ENCODE measurements around the gene DPP6. TPM values are rescaled to one million over a fixed set of nuclear protein-coding genes. Genes with fewer than 3 reads are reported as not detected.

DPP6 gene
- total RNA-seq, 1 experiment from 2014 or later, result not detected

DNA sequence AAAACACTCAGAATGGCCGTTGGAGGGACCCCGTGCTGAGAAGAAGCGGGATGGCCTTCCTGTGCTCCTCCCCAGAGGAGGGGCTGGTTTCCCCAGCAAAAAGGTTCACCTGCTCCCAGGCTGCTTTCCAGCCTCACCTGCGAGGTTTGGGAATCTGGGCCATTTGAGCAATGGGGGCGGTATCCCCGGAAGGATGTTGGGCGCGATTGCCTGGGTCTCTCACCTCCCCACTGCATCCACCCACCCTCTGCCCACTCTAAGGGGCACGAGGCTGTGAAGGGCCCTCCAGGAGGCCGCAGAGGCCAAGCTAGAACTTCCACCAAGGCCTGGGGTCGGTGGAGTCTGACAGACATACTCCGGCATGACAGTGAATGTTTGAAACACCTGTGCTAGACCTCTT is 803.2 kb downstream of the DPP6 start:
- Histone ChIP-seq H3K4me1 (ENCODE audit: insufficient read depth, low read length) (no peaks in the 10 kb centered on the region), H4K20me1 (ENCODE audit: low read length) (no peaks in the 10 kb centered on the region), H3K9me3 (ENCODE audit: low read length) (no peaks in the 10 kb centered on the region), H3K9ac (ENCODE audit: low read length) (no peak overlapping the region), H3K27ac (ENCODE audit: low read length) (no peak overlapping the region), H3K9me2 (replicated peaks; ENCODE audit: low read length) (no peaks in the 10 kb centered on the region), H3K79me2 (ENCODE audit: low read length) (no peaks in the 10 kb centered on the region), H3K4me2 (ENCODE audit: low read length) (no peak overlapping the region), H3K27me3 (ENCODE audit: low read length) (peaks cover 31% of the 10 kb centered on the region; the same call in 1 of the 2 replicates), H3F3A (ENCODE audit: low read length, unreplicated experiment) (no peaks in the 10 kb centered on the region), H3K36me3 (ENCODE audit: low read depth, low read length) (no peaks in the 10 kb centered on the region), H3K4me3 (ENCODE audit: low read length) (no peak overlapping the region), H2AFZ (ENCODE audit: low read length) (no peak overlapping the region)
- BruUV-seq (replicated peaks), result no TSS peak
- no peak for TF ChIP-seq EZH2phosphoT487 (IDR thresholded peaks at IDR 0.05; ENCODE audit: borderline replicate concordance, low read length)
- TF ChIP-seq EZH2 (IDR thresholded peaks at IDR 0.05; ENCODE audit: low read length, unreplicated experiment), result no peak
- no peak for TF ChIP-seq CTCF (conservative IDR thresholded peaks at IDR 0.05; ENCODE audit: low read depth, low read length)
- DNase-seq, result no peak
- ChIA-PET POLR2A (ENCODE audit: unreplicated experiment) (no interaction called here), CTCF (no interaction called here)
- no peak for ATAC-seq
- intact Hi-C loops (cut with micrococcal nuclease), result no loop called here

DNA sequence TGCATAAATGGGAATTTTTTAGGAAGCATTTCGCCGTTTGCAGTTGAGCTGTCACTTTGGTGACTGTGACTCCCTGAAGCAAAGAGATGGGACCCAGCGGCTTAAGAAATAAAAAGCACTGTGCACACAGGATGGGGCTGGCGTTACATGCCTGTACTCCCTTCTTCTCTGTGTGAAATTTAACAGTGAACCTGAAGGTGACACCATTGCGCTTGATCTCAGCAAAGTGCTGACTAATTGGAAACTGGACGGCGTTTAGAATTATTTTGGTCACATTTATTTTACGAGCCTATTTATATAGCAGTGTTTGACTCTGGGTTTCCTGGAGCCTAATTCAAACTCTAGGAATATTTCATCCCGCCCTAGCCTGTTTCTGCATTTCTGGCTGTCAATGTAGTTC is 804.5 kb downstream of the DPP6 start:
- Histone ChIP-seq H3F3A (ENCODE audit: low read length, unreplicated experiment) (no peaks in the 10 kb centered on the region), H3K9me3 (ENCODE audit: low read length) (no peaks in the 10 kb centered on the region), H3K9ac (ENCODE audit: low read length) (no peak overlapping the region), H3K4me1 (ENCODE audit: insufficient read depth, low read length) (no peaks in the 10 kb centered on the region), H4K20me1 (ENCODE audit: low read length) (no peaks in the 10 kb centered on the region), H3K4me2 (ENCODE audit: low read length) (no peak overlapping the region), H3K4me3 (ENCODE audit: low read length) (no peak overlapping the region), H2AFZ (ENCODE audit: low read length) (no peak overlapping the region), H3K79me2 (ENCODE audit: low read length) (no peaks in the 10 kb centered on the region), H3K27me3 (ENCODE audit: low read length) (peaks cover 38% of the 10 kb centered on the region; the same call in 1 of the 2 replicates), H3K27ac (ENCODE audit: low read length) (no peak overlapping the region), H3K9me2 (replicated peaks; ENCODE audit: low read length) (no peaks in the 10 kb centered on the region), H3K36me3 (ENCODE audit: low read depth, low read length) (no peaks in the 10 kb centered on the region)
- ATAC-seq (no peak), DNase-seq (no peak)
- BruUV-seq (replicated peaks), result no TSS peak
- CTCF ChIA-PET, result no interaction called here
- TF ChIP-seq EZH2 (IDR thresholded peaks at IDR 0.05; ENCODE audit: low read length, unreplicated experiment), result no peak
- TF ChIP-seq CTCF (conservative IDR thresholded peaks at IDR 0.05; ENCODE audit: low read depth, low read length), result no peak
- TF ChIP-seq EZH2phosphoT487 (IDR thresholded peaks at IDR 0.05; ENCODE audit: borderline replicate concordance, low read length), result no peak
- intact Hi-C loops (cut with micrococcal nuclease), result no loop called here
- POLR2A ChIA-PET (ENCODE audit: unreplicated experiment), result no interaction called here

DNA sequence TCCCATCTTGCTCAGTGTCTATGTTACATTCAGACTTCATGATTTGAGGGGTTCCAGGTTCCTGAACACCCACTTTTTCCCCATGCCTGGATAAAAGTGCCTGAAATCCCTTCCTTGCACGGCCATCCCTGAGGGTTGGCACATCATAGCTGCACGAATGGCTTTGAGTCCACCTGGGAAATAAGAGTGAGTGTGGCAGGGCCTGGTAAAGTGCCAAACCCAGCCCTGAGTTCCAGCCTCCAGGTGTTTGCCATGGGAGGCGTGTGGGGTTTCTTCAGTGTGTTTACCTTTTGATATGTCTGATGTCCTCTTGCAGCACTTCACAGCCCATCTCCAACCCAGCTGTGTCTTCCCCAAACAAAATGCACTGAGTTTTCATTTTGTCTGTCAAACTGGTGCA is 805.0 kb downstream of the DPP6 start:
- ChIA-PET POLR2A (ENCODE audit: unreplicated experiment) (no interaction called here), CTCF (no interaction called here)
- H3K27ac ChIP-seq (ENCODE audit: low read length), result no peak overlapping the region
- no peak for ATAC-seq
- H3K4me3 ChIP-seq (ENCODE audit: low read length), result no peak overlapping the region
- no peaks in the 10 kb centered on the region for H4K20me1 ChIP-seq (ENCODE audit: low read length)
- no TSS peak for BruUV-seq (replicated peaks)
- no peak overlapping the region for H2AFZ ChIP-seq (ENCODE audit: low read length)
- no peaks in the 10 kb centered on the region for H3F3A ChIP-seq (ENCODE audit: low read length, unreplicated experiment)
- DNase-seq, result no peak
- no peaks in the 10 kb centered on the region for H3K9me2 ChIP-seq (replicated peaks; ENCODE audit: low read length)
- H3K27me3 ChIP-seq (ENCODE audit: low read length), result peaks cover 38% of the 10 kb centered on the region; the same call in 1 of the 2 replicates
- no peak overlapping the region for H3K4me2 ChIP-seq (ENCODE audit: low read length)
- no peaks in the 10 kb centered on the region for H3K79me2 ChIP-seq (ENCODE audit: low read length)
- H3K4me1 ChIP-seq (ENCODE audit: insufficient read depth, low read length), result no peaks in the 10 kb centered on the region
- no peak overlapping the region for H3K9ac ChIP-seq (ENCODE audit: low read length)
- no peaks in the 10 kb centered on the region for H3K9me3 ChIP-seq (ENCODE audit: low read length)
- intact Hi-C loops (cut with micrococcal nuclease), result no loop called here
- no peaks in the 10 kb centered on the region for H3K36me3 ChIP-seq (ENCODE audit: low read depth, low read length)
- TF ChIP-seq CTCF (conservative IDR thresholded peaks at IDR 0.05; ENCODE audit: low read depth, low read length), result no peak
- TF ChIP-seq EZH2 (IDR thresholded peaks at IDR 0.05; ENCODE audit: low read length, unreplicated experiment), result no peak
- no peak for TF ChIP-seq EZH2phosphoT487 (IDR thresholded peaks at IDR 0.05; ENCODE audit: borderline replicate concordance, low read length)
